Measurements from ENCODE around the gene NKX6-2. TPM values are rescaled to one million over a fixed set of nuclear protein-coding genes. Genes with fewer than 3 reads are reported as not detected.

NKX6-2 gene
- total and polyA plus RNA-seq, 2 experiments from 2014 or later: 0.24 to 9.3 TPM

DNA sequence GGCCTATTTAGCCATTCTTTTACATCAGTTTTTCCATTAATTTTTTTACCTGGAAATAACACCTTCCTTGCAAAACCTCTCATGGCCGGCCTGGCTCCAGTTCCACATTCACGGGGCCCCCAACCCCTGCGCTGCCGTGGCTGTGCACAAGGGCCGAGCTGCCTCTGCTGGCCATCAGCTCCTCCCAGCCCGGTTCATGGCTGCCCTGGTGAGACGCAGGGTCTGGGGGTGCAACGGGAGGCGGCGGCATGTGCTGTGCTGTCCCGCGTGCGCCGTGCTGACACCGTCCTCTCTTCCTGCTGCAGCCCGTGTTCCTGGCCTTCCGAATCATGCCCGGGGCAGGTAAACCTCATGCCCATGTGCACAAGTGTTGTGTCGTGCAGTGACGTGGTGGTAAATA is 4.4 kb downstream of the NKX6-2 start (continued):
- no peak for TF ChIP-seq NANOG (IDR thresholded peaks at IDR 0.05; ENCODE audit: borderline replicate concordance)
- no peak for TF ChIP-seq EZH2phosphoT487 (IDR thresholded peaks at IDR 0.05; ENCODE audit: unreplicated experiment)
- TF ChIP-seq POLR2AphosphoS5 (IDR thresholded peaks at IDR 0.05; ENCODE audit: low read depth): no peak
- TF ChIP-seq ETS1 (IDR thresholded peaks at IDR 0.05): no peak
- TF ChIP-seq ZNF331 (CRISPR knock-in tag; IDR thresholded peaks at IDR 0.05; ENCODE audit: low read depth): no peak

- H3K36me3 ChIP-seq (ENCODE audit: insufficient read depth): no peaks in the 10 kb centered on the region
- H3K79me2 ChIP-seq (replicated peaks; ENCODE audit: insufficient read depth): no peaks in the 10 kb centered on the region
- no peaks in the 10 kb centered on the region for H3F3A ChIP-seq (replicated peaks; ENCODE audit: low read depth)
- no peak overlapping the region for H3K4me2 ChIP-seq
- H3K4me1 Mint-ChIP-seq: peaks cover 19% of the 10 kb centered on the region
- no peak overlapping the region for H3K27ac ChIP-seq (ENCODE audit: low read depth)
- peaks cover 41% of the 10 kb centered on the region for H3K27me3 ChIP-seq (ENCODE audit: insufficient read depth)
- H3K4me3 ChIP-seq: no peak overlapping the region
- H3K9me2 ChIP-seq (ENCODE audit: insufficient read depth): no peaks in the 10 kb centered on the region
- no peak overlapping the region for H3K27ac Mint-ChIP-seq
- no peak for DNase-seq (ENCODE audit: low spot score)
- peaks cover 12% of the 10 kb centered on the region for H4K20me1 ChIP-seq (replicated peaks; ENCODE audit: insufficient read depth)
- no peak overlapping the region for H2AFZ ChIP-seq
- peaks cover 3% of the 10 kb centered on the region; the same call in 2 of the 3 replicates for H3K36me3 Mint-ChIP-seq (ENCODE audit: low read depth)
- H3K4me1 ChIP-seq (ENCODE audit: insufficient read depth): peaks cover 7% of the 10 kb centered on the region
- H3K4me3 Mint-ChIP-seq: no peak overlapping the region
- no peaks in the 10 kb centered on the region for H3K9me3 Mint-ChIP-seq
- peaks cover 49% of the 10 kb centered on the region for H3K27me3 Mint-ChIP-seq (ENCODE audit: insufficient read depth, low read depth, poor library complexity)
- ATAC-seq: no peak
- TF ChIP-seq ZNF114 (CRISPR knock-in tag; IDR thresholded peaks at IDR 0.05): no peak
- no peak for TF ChIP-seq STAT1 (IDR thresholded peaks at IDR 0.05; ENCODE audit: unreplicated experiment)
- no peak for TF ChIP-seq REST (IDR thresholded peaks at IDR 0.05; ENCODE audit: unreplicated experiment)
- no peak for TF ChIP-seq CTCF (conservative IDR thresholded peaks at IDR 0.05; ENCODE audit: low read depth in 2 of 2)
- TF ChIP-seq NANOG (IDR thresholded peaks at IDR 0.05; ENCODE audit: borderline replicate concordance): no peak
- no peak for TF ChIP-seq EZH2phosphoT487 (IDR thresholded peaks at IDR 0.05; ENCODE audit: unreplicated experiment)
- TF ChIP-seq EZH2 (IDR thresholded peaks at IDR 0.05; ENCODE audit: low read depth, unreplicated experiment): no peak
- no peak for TF ChIP-seq CREB1 (CRISPR knock-in tag; IDR thresholded peaks at IDR 0.05; ENCODE audit: low read depth)
- TF ChIP-seq POLR2AphosphoS5 (IDR thresholded peaks at IDR 0.05; ENCODE audit: low read depth): no peak
- no peak for TF ChIP-seq JUNB (IDR thresholded peaks at IDR 0.05; ENCODE audit: unreplicated experiment)
- no peak for TF ChIP-seq ETS1 (IDR thresholded peaks at IDR 0.05)
Observed at GRCh38 chr10:132780356-132780755, 5.6 kb downstream of the NKX6-2 start.
